ENCODE data around the gene PGC.

- TF ChIP-seq CTCF (IDR thresholded peaks at IDR 0.05) (peak; percentile 45 to 93 (median 86)), POLR2A (IDR thresholded peaks at IDR 0.05) (peak in 1 of 2 donors; percentile 20)
These were observed 41.0 kb downstream of the PGC start for GRCh38 chr6:41705996-41706835.

Measured in thyroid gland (tissue), 4 donors.